ENCODE measurements around the gene PLCG1. TPM values are rescaled to one million over a fixed set of nuclear protein-coding genes. Genes with fewer than 3 reads are reported as not detected.
A peak's percentile ranks its signal among the peaks of the same experiment; 100 is the strongest.

The PLCG1 gene
- total RNA-seq, 1 donor from 2014 or later, result 66.3 TPM

DNA sequence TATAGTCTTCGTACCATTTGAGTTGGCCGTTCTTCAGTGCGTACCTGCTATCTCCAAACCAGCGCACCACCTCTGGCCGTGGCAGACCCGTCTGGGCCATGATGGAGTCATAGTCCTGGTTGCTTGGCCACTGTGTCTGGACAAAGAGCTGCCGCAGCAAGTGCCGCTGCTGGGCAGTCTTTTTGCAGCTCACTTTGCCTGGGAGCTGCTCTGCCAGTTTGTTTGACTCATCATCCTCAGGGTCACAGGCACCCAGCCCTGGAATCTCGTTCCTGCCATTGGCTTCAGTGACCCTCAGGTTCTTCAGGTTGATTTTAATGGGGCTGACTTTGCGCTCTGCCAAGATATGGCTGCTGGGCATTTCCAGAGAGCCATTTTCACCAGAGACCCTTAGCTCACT is 65.1 kb downstream of the PLCG1 start:
- no peaks in the 10 kb centered on the region for H3K27me3 ChIP-seq (ENCODE audit: control insufficient read depth in 3 of 3, insufficient read depth in 3 of 3, low read length in 3 of 3)
- H3K9ac ChIP-seq (ENCODE audit: low read depth in 1 of 3, low read length in 3 of 3), result no peak overlapping the region
- peaks cover 17 to 26% (median 25%) of the 10 kb centered on the region in 3 donors for H3K36me3 ChIP-seq (ENCODE audit: control insufficient read depth in 3 of 3, insufficient read depth in 3 of 3, low read length in 3 of 3)
- no peak overlapping the region for H3K27ac ChIP-seq (ENCODE audit: low read depth, low read length)
- peaks cover 0 to 7% (median 3%) of the 10 kb centered on the region in 3 donors for H3K4me1 ChIP-seq (ENCODE audit: control insufficient read depth in 3 of 3, insufficient read depth in 3 of 3, low read length in 3 of 3)
- H3K9me3 ChIP-seq (ENCODE audit: control insufficient read depth in 3 of 3, low read length in 3 of 3), result no peaks in the 10 kb centered on the region
- H3K4me3 ChIP-seq (ENCODE audit: low read length in 3 of 3), result no peak overlapping the region

DNA sequence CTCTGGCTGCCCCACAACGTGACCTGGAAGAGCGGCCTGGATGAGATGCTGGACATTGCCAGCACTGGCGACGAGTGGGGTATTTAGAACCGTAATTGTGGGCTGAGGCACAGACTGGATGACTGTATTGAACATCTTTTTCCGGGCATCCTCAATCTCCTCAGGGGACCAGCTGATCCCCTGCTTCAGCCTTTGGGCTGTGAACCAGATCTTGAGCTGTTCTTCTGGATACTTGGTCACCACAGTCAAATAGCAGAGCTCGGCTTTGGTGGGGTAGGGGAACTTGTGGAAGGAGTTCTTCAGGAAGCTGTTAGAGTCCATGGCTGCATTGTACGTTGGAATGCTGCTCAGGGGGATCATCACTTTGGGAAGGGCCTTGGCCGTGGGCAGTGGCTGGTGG is 66.3 kb downstream of the PLCG1 start:
- Histone ChIP-seq H3K9ac (ENCODE audit: low read depth in 1 of 3, low read length in 3 of 3) (no peak overlapping the region), H3K36me3 (ENCODE audit: control insufficient read depth in 3 of 3, insufficient read depth in 3 of 3, low read length in 3 of 3) (peaks cover 17 to 26% (median 25%) of the 10 kb centered on the region in 3 donors), H3K4me1 (ENCODE audit: control insufficient read depth in 3 of 3, insufficient read depth in 3 of 3, low read length in 3 of 3) (peaks cover 0 to 7% (median 3%) of the 10 kb centered on the region in 3 donors)

DNA sequence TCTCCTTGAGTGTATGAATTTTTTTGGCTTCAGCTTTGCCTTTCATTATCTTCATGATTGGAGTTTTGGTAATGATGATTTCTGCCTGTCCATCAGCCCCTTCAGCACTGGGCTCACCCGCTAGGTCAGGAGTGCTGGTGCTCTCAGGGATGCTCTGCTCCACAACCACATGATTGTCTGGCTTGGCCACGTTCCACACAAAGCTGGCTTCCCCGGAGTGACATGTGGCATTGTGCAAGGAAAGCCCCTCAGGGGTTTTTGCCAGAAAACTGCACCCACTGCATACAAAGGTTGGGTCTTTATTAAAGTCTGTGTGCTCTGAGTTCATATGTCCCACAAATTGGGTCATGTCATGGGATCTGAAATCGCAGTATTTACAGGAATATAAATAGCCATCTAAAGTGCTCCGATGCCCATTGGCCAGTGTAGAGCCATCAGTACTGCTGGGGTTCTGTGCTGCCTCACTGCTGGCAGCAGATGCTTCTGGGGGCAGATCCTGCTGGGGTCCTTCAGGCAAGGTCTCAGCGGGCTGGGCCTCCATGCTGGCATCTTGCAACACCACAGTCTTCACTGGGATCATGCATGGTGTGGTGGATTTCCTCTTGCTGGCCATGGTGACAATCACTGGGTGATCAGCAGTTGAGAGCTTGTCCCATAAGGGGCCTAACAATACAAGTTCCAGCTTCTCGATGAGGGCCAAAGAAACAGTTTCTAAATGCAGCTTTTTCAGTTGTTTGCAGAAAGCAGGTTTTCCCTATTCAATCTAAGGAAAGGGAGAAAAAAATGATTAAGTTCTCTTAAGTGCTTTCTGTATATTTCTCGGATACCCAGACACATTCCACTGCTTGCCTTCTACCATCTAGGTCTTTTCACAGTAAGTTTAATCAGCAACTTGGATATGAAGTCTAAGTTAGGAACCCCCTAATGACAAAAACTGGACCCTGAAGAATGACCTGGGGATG is 67.2 kb downstream of the PLCG1 start:
- Histone ChIP-seq H3K27me3 (ENCODE audit: control insufficient read depth in 3 of 3, insufficient read depth in 3 of 3, low read length in 3 of 3) (no peaks in the 10 kb centered on the region), H3K4me3 (ENCODE audit: low read length in 3 of 3) (no peak overlapping the region), H3K9me3 (ENCODE audit: control insufficient read depth in 3 of 3, low read length in 3 of 3) (no peaks in the 10 kb centered on the region), H3K9ac (ENCODE audit: low read depth in 1 of 3, low read length in 3 of 3) (no peak overlapping the region), H3K27ac (ENCODE audit: low read depth, low read length) (no peak overlapping the region), H3K4me1 (ENCODE audit: control insufficient read depth in 3 of 3, insufficient read depth in 3 of 3, low read length in 3 of 3) (peaks cover 0 to 7% (median 3%) of the 10 kb centered on the region in 3 donors), H3K36me3 (ENCODE audit: control insufficient read depth in 3 of 3, insufficient read depth in 3 of 3, low read length in 3 of 3) (peaks cover 17 to 26% (median 25%) of the 10 kb centered on the region in 3 donors)

More for the DNA sequence above, 66.3 kb downstream of the PLCG1 start:
- no peaks in the 10 kb centered on the region for H3K9me3 ChIP-seq (ENCODE audit: control insufficient read depth in 3 of 3, low read length in 3 of 3)
- no peaks in the 10 kb centered on the region for H3K27me3 ChIP-seq (ENCODE audit: control insufficient read depth in 3 of 3, insufficient read depth in 3 of 3, low read length in 3 of 3)
- no peak overlapping the region for H3K4me3 ChIP-seq (ENCODE audit: low read length in 3 of 3)
- H3K27ac ChIP-seq (ENCODE audit: low read depth, low read length), result no peak overlapping the region

DNA sequence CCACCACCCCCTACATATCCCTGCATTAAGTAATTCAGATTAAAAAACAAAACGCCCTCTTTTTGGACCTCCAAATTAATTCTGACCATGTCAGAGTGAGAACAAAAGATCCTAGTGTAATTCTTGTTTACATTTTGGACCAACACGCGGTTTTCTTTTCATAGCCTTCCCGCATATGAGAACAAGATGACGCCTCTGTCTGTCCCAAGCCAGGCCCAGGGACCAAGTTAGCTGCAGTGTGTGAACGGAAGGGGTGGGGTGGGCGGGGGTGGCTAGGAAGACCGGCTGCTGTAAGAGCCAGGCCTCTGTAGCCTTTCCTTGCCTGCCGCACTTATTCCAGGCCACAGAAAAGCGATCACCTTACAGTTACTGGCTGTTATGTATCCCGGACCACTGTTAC is 68.0 kb downstream of the PLCG1 start:
- H3K4me3 ChIP-seq (ENCODE audit: low read length in 3 of 3), result no peak overlapping the region
- no peaks in the 10 kb centered on the region for H3K27me3 ChIP-seq (ENCODE audit: control insufficient read depth in 3 of 3, insufficient read depth in 3 of 3, low read length in 3 of 3)
- H3K9ac ChIP-seq (ENCODE audit: low read depth in 1 of 3, low read length in 3 of 3), result no peak overlapping the region
- peaks cover 0 to 7% (median 3%) of the 10 kb centered on the region in 3 donors for H3K4me1 ChIP-seq (ENCODE audit: control insufficient read depth in 3 of 3, insufficient read depth in 3 of 3, low read length in 3 of 3)
- H3K36me3 ChIP-seq (ENCODE audit: control insufficient read depth in 3 of 3, insufficient read depth in 3 of 3, low read length in 3 of 3), result peaks cover 17 to 26% (median 25%) of the 10 kb centered on the region in 3 donors
- H3K27ac ChIP-seq (ENCODE audit: low read depth, low read length), result no peak overlapping the region
- H3K9me3 ChIP-seq (ENCODE audit: control insufficient read depth in 3 of 3, low read length in 3 of 3), result no peaks in the 10 kb centered on the region

DNA sequence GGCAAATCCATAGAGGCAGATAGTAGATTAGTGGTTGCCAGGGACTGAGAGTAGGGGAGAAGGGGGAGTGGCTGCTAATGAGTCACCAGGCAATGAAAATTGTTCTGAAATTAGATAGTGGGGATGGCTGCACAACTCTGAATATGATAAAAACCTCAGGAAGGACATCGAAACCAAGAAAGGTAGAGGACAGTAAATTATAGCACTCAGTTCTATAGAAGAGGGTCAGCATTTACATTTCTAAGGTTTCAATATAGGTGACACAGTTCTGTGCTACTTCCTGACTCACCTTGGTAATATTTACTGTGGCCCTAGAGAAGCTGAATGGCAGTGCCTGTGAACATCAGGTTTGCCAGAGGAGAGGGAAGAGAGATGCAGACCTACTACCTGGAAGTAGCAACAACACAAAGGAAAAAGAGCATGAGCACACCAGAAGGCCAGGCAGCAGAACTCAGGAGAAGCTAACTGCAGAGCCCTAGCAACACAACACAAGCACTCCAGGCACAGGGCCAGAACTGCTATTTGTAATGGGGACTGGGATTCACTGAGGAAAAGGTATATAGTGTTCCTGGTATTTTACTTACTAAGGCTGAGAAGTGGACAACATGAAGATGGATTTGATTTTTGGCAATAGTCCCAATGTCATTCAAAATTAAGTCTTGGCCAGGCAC is 75.9 kb downstream of the PLCG1 start:
- Histone ChIP-seq H3K27me3 (ENCODE audit: control insufficient read depth in 3 of 3, insufficient read depth in 3 of 3, low read length in 3 of 3) (no peaks in the 10 kb centered on the region), H3K9ac (ENCODE audit: low read depth in 1 of 3, low read length in 3 of 3) (peak overlapping the region in 1 of 3 donors; percentile 45), H3K36me3 (ENCODE audit: control insufficient read depth in 3 of 3, insufficient read depth in 3 of 3, low read length in 3 of 3) (peaks cover 0 to 2% (median 0%) of the 10 kb centered on the region in 3 donors), H3K9me3 (ENCODE audit: control insufficient read depth in 3 of 3, low read length in 3 of 3) (no peaks in the 10 kb centered on the region), H3K4me3 (ENCODE audit: low read length in 3 of 3) (no peak overlapping the region), H3K4me1 (ENCODE audit: control insufficient read depth in 3 of 3, insufficient read depth in 3 of 3, low read length in 3 of 3) (peaks cover 2 to 8% (median 6%) of the 10 kb centered on the region in 3 donors), H3K27ac (ENCODE audit: low read depth, low read length) (no peak overlapping the region)

DNA sequence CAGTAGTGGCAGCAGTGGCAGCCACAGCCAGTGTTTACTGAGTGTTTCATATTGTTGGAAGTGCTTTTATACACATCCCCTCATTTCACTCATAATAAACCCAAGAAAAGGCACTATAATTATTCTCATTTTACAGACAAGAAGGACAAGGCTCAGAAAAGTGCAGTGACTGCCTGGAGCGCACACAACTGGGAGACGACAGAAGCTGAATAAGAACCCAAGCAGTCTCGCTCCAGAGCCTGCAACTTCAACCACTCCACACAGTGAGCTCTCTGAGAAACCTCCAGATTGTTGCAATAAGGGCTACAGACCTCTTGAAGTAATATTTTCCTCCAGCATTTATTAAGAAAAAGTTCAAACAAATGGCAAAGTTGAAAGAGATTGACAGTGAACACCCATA is 76.9 kb downstream of the PLCG1 start:
- Histone ChIP-seq H3K9me3 (ENCODE audit: control insufficient read depth in 3 of 3, low read length in 3 of 3) (no peaks in the 10 kb centered on the region), H3K36me3 (ENCODE audit: control insufficient read depth in 3 of 3, insufficient read depth in 3 of 3, low read length in 3 of 3) (peaks cover 0 to 2% (median 0%) of the 10 kb centered on the region in 3 donors), H3K4me3 (ENCODE audit: low read length in 3 of 3) (no peak overlapping the region), H3K27me3 (ENCODE audit: control insufficient read depth in 3 of 3, insufficient read depth in 3 of 3, low read length in 3 of 3) (no peaks in the 10 kb centered on the region), H3K27ac (ENCODE audit: low read depth, low read length) (no peak overlapping the region), H3K9ac (ENCODE audit: low read depth in 1 of 3, low read length in 3 of 3) (no peak overlapping the region), H3K4me1 (ENCODE audit: control insufficient read depth in 3 of 3, insufficient read depth in 3 of 3, low read length in 3 of 3) (peaks cover 2 to 8% (median 6%) of the 10 kb centered on the region in 3 donors)

DNA sequence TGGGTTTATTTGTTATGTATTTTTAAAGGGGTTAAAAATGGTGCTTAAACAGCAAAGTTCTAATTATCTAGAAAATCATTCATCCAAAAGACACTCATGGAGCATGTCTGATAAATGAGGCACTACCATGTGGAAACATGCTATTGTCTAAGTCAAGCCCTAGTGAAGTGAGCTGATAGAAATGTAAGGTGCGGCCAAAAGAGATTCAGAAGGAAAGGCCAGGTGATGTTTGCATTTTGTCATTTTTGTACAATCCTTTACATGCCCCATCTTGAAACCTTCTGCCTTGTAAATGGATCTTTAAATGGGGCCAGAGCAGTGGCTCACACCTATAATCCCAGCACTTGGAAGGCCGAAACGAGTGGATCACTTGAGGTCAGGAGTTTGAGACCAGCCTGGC is 77.3 kb downstream of the PLCG1 start:
- H3K4me3 ChIP-seq (ENCODE audit: low read length in 3 of 3), result no peak overlapping the region
- no peaks in the 10 kb centered on the region for H3K9me3 ChIP-seq (ENCODE audit: control insufficient read depth in 3 of 3, low read length in 3 of 3)
- H3K9ac ChIP-seq (ENCODE audit: low read depth in 1 of 3, low read length in 3 of 3), result no peak overlapping the region
- H3K27me3 ChIP-seq (ENCODE audit: control insufficient read depth in 3 of 3, insufficient read depth in 3 of 3, low read length in 3 of 3), result no peaks in the 10 kb centered on the region
- H3K36me3 ChIP-seq (ENCODE audit: control insufficient read depth in 3 of 3, insufficient read depth in 3 of 3, low read length in 3 of 3), result peaks cover 0 to 2% (median 0%) of the 10 kb centered on the region in 3 donors
- H3K4me1 ChIP-seq (ENCODE audit: control insufficient read depth in 3 of 3, insufficient read depth in 3 of 3, low read length in 3 of 3), result peaks cover 2 to 8% (median 6%) of the 10 kb centered on the region in 3 donors
- H3K27ac ChIP-seq (ENCODE audit: low read depth, low read length), result no peak overlapping the region

DNA sequence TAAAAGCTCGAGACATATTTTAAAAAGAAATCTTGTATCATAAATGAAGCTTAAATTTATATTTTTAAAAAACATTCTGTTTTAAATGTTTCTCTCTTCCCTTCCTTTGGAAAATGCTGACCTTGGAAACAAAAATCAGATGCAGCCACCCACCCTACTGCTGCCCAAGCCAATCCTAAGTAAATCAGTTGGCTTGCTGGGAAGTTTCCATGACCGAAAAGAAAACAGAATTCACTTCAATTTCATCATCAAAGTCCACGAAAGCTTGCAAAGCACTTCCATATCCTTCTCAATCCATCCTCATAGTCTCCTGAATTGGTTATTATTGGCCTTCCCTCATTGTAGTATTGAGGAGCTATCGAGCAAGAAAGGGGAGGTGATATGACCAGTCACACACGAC is 80.1 kb downstream of the PLCG1 start:
- Histone ChIP-seq H3K27ac (ENCODE audit: low read depth, low read length) (no peak overlapping the region), H3K9ac (ENCODE audit: low read depth in 1 of 3, low read length in 3 of 3) (no peak overlapping the region), H3K27me3 (ENCODE audit: control insufficient read depth in 3 of 3, insufficient read depth in 3 of 3, low read length in 3 of 3) (no peaks in the 10 kb centered on the region), H3K36me3 (ENCODE audit: control insufficient read depth in 3 of 3, insufficient read depth in 3 of 3, low read length in 3 of 3) (peaks cover 0 to 2% (median 0%) of the 10 kb centered on the region in 3 donors), H3K9me3 (ENCODE audit: control insufficient read depth in 3 of 3, low read length in 3 of 3) (no peaks in the 10 kb centered on the region), H3K4me1 (ENCODE audit: control insufficient read depth in 3 of 3, insufficient read depth in 3 of 3, low read length in 3 of 3) (peaks cover 6 to 16% (median 16%) of the 10 kb centered on the region in 3 donors), H3K4me3 (ENCODE audit: low read length in 3 of 3) (no peak overlapping the region)

DNA sequence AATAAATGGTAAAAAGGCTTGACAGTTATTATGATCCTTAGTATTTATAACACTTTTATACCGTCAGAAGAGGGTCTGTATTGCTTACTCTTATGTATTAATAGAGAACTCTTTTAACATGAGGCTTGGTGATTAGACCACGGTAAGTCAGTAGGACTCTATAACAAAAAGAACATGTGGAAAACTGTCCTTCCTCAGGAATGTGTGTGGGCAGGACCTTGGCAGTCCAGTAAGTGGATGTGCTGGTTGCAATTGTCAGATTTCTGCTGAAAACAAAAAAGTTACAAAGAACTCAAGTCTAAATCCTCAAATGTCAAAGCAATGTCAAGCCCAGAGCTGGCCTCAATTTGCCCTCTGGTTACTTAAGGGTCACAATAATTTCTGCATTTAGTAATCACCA is 81.1 kb downstream of the PLCG1 start:
- no peaks in the 10 kb centered on the region for H3K27me3 ChIP-seq (ENCODE audit: control insufficient read depth in 3 of 3, insufficient read depth in 3 of 3, low read length in 3 of 3)
- H3K4me1 ChIP-seq (ENCODE audit: control insufficient read depth in 3 of 3, insufficient read depth in 3 of 3, low read length in 3 of 3), result peaks cover 5 to 14% (median 10%) of the 10 kb centered on the region in 3 donors
- no peak overlapping the region for H3K9ac ChIP-seq (ENCODE audit: low read depth in 1 of 3, low read length in 3 of 3)
- H3K36me3 ChIP-seq (ENCODE audit: control insufficient read depth in 3 of 3, insufficient read depth in 3 of 3, low read length in 3 of 3), result no peaks in the 10 kb centered on the region
- no peak overlapping the region for H3K4me3 ChIP-seq (ENCODE audit: low read length in 3 of 3)
- H3K9me3 ChIP-seq (ENCODE audit: control insufficient read depth in 3 of 3, low read length in 3 of 3), result no peaks in the 10 kb centered on the region
- no peak overlapping the region for H3K27ac ChIP-seq (ENCODE audit: low read depth, low read length)

DNA sequence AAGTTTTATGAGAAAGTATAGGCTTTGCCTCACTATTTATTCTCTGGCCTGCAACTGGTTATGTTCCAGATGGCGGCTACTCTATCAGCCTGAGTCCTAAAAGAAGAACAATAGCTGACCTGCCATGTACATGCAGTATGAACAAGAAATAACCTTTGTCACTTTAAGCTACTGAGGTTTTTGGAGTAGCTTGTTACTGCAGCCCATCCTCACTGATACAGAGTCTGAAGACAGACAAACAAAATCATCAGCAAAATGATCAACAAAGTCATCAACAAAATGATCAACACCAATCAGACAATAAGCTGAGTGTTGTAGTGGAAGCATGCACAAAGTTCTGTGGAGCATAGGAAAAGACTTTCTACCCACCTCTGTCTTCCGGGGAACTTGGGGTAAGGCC is 82.5 kb downstream of the PLCG1 start:
- no peaks in the 10 kb centered on the region for H3K36me3 ChIP-seq (ENCODE audit: control insufficient read depth in 3 of 3, insufficient read depth in 3 of 3, low read length in 3 of 3)

More for the DNA sequence above, 82.5 kb downstream of the PLCG1 start:
- no peaks in the 10 kb centered on the region for H3K9me3 ChIP-seq (ENCODE audit: control insufficient read depth in 3 of 3, low read length in 3 of 3)
- H3K4me1 ChIP-seq (ENCODE audit: control insufficient read depth in 3 of 3, insufficient read depth in 3 of 3, low read length in 3 of 3), result peaks cover 5 to 13% (median 10%) of the 10 kb centered on the region in 3 donors
- no peak overlapping the region for H3K27ac ChIP-seq (ENCODE audit: low read depth, low read length)
- H3K9ac ChIP-seq (ENCODE audit: low read depth in 1 of 3, low read length in 3 of 3), result no peak overlapping the region
- H3K27me3 ChIP-seq (ENCODE audit: control insufficient read depth in 3 of 3, insufficient read depth in 3 of 3, low read length in 3 of 3), result no peaks in the 10 kb centered on the region
- H3K4me3 ChIP-seq (ENCODE audit: low read length in 3 of 3), result no peak overlapping the region
